ENCODE measurements around the gene FGF7. TPM values are rescaled to one million over a fixed set of nuclear protein-coding genes. Genes with fewer than 3 reads are reported as not detected.
"Not testable (repeated sequence)": the region's sequence is repeated elsewhere in the genome, so short reads cannot be mapped to it uniquely, and the experiment has no call there.

The FGF7 gene
- total RNA-seq, 3 donors from 2014 or later = 2.6 to 46.7 (median 13.4) TPM

DNA sequence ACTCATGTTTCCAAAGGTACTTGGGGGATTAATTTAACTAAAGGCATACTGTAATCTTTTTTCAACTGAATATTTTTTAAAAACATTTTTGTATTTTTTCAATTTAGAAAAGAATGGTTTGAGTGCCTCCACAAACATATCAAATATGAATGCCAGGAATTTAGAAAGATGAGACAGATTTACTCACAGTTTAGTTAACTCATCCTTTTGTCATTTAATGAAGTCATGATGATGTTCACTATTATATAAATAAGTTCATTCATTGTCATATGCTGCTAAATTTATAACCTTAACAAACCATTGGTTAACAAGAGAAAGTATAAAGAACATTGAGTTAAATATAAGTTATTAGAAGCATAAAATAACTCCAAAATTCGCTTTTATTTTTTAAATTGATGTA is 50.0 kb downstream of the FGF7 start:
- H3K4me1 ChIP-seq (ENCODE audit: low read depth) = no peaks in the 10 kb centered on the region
- DNase-seq = no peak
- ATAC-seq = no peak
- no peaks in the 10 kb centered on the region for H3K9me3 ChIP-seq
- intact Hi-C loops (cut with DNase I, micrococcal nuclease) = no loop called here
- no peaks in the 10 kb centered on the region for H3K36me3 ChIP-seq (ENCODE audit: low read depth)
- H3K4me3 ChIP-seq = no peak overlapping the region
- TF ChIP-seq, protein P1, sequence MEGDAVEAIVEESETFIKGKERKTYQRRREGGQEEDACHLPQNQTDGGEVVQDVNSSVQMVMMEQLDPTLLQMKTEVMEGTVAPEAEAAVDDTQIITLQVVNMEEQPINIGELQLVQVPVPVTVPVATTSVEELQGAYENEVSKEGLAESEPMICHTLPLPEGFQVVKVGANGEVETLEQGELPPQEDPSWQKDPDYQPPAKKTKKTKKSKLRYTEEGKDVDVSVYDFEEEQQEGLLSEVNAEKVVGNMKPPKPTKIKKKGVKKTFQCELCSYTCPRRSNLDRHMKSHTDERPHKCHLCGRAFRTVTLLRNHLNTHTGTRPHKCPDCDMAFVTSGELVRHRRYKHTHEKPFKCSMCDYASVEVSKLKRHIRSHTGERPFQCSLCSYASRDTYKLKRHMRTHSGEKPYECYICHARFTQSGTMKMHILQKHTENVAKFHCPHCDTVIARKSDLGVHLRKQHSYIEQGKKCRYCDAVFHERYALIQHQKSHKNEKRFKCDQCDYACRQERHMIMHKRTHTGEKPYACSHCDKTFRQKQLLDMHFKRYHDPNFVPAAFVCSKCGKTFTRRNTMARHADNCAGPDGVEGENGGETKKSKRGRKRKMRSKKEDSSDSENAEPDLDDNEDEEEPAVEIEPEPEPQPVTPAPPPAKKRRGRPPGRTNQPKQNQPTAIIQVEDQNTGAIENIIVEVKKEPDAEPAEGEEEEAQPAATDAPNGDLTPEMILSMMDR (IDR thresholded peaks at IDR 0.05) = no peak

- not testable (repeated sequence) for H3K9me3 ChIP-seq; ATAC-seq; H3K4me1 ChIP-seq (ENCODE audit: low read depth)
Observed at GRCh38 chr15:49478021-49478420, 55.0 kb downstream of the FGF7 start.

DNA sequence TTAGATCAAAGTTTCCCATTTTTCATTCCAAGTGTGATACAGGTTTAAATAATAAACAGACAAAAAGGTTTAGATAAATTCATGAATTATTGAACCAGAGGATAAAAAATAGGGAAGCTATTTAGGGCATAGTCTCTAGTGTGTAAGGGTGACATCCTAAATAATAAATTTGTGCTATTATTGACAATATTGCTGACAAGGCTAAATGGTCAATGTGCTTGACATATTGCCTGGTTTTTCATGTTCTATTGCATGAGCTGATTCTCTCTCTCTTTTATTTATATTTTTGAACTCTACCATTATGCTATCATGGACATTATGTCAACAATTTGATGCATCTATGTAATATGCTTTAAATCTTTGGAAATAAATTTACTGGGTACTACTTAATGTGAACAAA is 55.9 kb downstream of the FGF7 start:
- intact Hi-C loops (cut with DNase I, micrococcal nuclease); DNase-seq; H3K4me3 ChIP-seq; H3K36me3 ChIP-seq (ENCODE audit: low read depth); H3K9me3 ChIP-seq; H3K4me1 ChIP-seq (ENCODE audit: low read depth); ATAC-seq: not testable (repeated sequence)

More at GRCh38 chr15:49478021-49478420, 55.0 kb downstream of the FGF7 start:
- H3K4me3 ChIP-seq; intact Hi-C loops (cut with DNase I, micrococcal nuclease); H3K36me3 ChIP-seq (ENCODE audit: low read depth); DNase-seq: not testable (repeated sequence)

- H3K4me1 ChIP-seq (ENCODE audit: low read depth); H3K36me3 ChIP-seq (ENCODE audit: low read depth); ATAC-seq; intact Hi-C loops (cut with DNase I, micrococcal nuclease); DNase-seq; H3K4me3 ChIP-seq; H3K9me3 ChIP-seq: not testable (repeated sequence)
Observed at GRCh38 chr15:49485401-49485800, 62.4 kb downstream of the FGF7 start.

GRCh38 chr15:49490966-49491365 is 67.9 kb downstream of the FGF7 start:
- TF ChIP-seq, protein P1 (IDR thresholded peaks at IDR 0.05) = no peak
- intact Hi-C loops (cut with DNase I, micrococcal nuclease) = no loop called here
- Histone ChIP-seq H3K4me1 (ENCODE audit: low read depth) (no peaks in the 10 kb centered on the region), H3K4me3 (no peak overlapping the region), H3K36me3 (ENCODE audit: low read depth) (no peaks in the 10 kb centered on the region), H3K9me3 (no peaks in the 10 kb centered on the region)
- no peak for ATAC-seq
- no peak for DNase-seq

DNA sequence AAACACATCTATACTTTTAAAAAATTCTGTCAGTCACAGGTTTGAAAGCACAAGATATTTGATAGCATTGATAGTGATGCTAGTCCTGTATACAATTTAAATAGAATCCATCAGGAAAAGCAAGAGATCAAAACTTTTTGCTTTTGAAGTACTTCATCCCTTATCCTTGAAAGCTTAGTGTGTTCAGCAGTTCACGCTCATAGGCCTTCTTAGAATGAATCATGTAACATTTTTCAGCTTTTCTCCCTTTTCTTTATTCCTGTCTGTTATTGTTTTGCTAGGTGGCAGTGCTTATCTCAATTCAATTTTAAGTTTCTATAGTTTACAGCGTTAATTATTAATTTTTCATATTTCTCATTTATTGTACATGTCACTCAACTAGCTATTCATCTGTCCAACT is 69.1 kb downstream of the FGF7 start:
- intact Hi-C loops (cut with DNase I, micrococcal nuclease) = no loop called here
- Histone ChIP-seq H3K4me3 (no peak overlapping the region), H3K36me3 (ENCODE audit: low read depth) (no peaks in the 10 kb centered on the region), H3K9me3 (no peaks in the 10 kb centered on the region), H3K4me1 (ENCODE audit: low read depth) (no peaks in the 10 kb centered on the region)
- no peak for DNase-seq
- TF ChIP-seq, protein P1 (IDR thresholded peaks at IDR 0.05) = no peak
- ATAC-seq = no peak

DNA sequence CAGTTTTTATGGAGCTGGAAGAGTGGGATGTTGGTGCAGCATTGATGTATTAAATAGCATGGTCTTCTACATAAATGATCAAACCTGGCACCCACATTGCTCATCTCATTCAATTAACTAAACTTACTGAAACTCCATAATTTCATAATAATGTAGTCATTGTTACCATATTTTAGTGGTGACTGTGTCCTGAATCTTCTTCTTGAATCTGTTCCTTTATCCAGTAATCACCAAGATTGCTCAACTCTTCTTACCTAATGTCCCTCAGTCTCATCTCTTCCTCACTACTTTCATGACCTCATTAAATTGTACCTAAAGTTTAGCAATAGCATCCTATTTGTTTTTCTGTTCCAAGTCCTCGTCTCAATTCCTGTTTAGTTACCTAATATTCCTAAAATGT is 69.8 kb downstream of the FGF7 start:
- TF ChIP-seq, protein P1 (IDR thresholded peaks at IDR 0.05) = no peak
- no peaks in the 10 kb centered on the region for H3K36me3 ChIP-seq (ENCODE audit: low read depth)
- no peak overlapping the region for H3K4me3 ChIP-seq
- DNase-seq (no peak), ATAC-seq (no peak)
- intact Hi-C loops (cut with DNase I, micrococcal nuclease) = no loop called here
- H3K4me1 ChIP-seq (ENCODE audit: low read depth) = no peaks in the 10 kb centered on the region
- no peaks in the 10 kb centered on the region for H3K9me3 ChIP-seq
